Activated B cell treated with CpG ODN at 0.5 μM for 24 hours (primary cell): ENCODE results near the gene BCAS3. TPM values are rescaled to one million over a fixed set of nuclear protein-coding genes. Genes with fewer than 3 reads are reported as not detected.
"Not testable (repeated sequence)": the region's sequence is repeated elsewhere in the genome, so short reads cannot be mapped to it uniquely, and the experiment has no call there.

ENCODE experiments used
- ATAC-seq: fragments of 200-7000 bp; cut with Tn5 transposase; one replicate; pipeline ENCODE4 v1.10.0; 2021; ENCODE audit warnings: low read depth, mild to moderate bottlenecking, moderate library complexity
- CTCF ChIA-PET: fragments of 350-600 bp; sonication (Branson Sonifier 250); formaldehyde crosslinking; loops from one replicate; lab custom pipeline; 2021; ENCODE audit warnings: antibody characterized with exemption; lab: Charles Lee
- POLR2A ChIA-PET: fragments of 350-600 bp; sonication (Branson Sonifier 250); formaldehyde crosslinking; loops from one replicate; lab custom pipeline; 2021; ENCODE audit warnings: antibody characterized with exemption; lab: Charles Lee
- DNase-seq: peaks from one replicate; pipeline ENCODE4 v3.0.0; 2022
- H3K27ac Mint-ChIP-seq: one replicate; pipeline ENCODE4 v1.8.0; 2020; ENCODE audit warnings: mixed read lengths
- H3K27me3 Mint-ChIP-seq: one replicate; pipeline ENCODE4 v1.8.0; 2021; ENCODE audit warnings: mixed read lengths
- H3K36me3 Mint-ChIP-seq: one replicate; pipeline ENCODE4 v1.8.0; 2021; ENCODE audit warnings: low read depth, mixed read lengths
- H3K4me1 Mint-ChIP-seq: one replicate; pipeline ENCODE4 v1.8.0; 2021; ENCODE audit warnings: mixed read lengths
- H3K4me3 Mint-ChIP-seq: one replicate; pipeline ENCODE4 v1.8.0; 2020; ENCODE audit warnings: mild to moderate bottlenecking, mixed read lengths
- H3K9me3 Mint-ChIP-seq: one replicate; pipeline ENCODE4 v1.8.0; 2020; ENCODE audit warnings: mixed read lengths
- intact Hi-C: fragments of 100-400 bp; cut with micrococcal nuclease; formaldehyde crosslinking; loops from one replicate; pipeline ENCODE4 v1.15.1; 2024
- total RNA-seq: library from RNA; stranded (reverse); gene quantifications from 2 replicates; pipeline ENCODE4 v1.2.3, GENCODE V29; 2022
- TF ChIP-seq, protein P1 (sequence below): fragments of 200-600 bp; IDR thresholded peaks from one replicate; pipeline ENCODE4 v1.8.0; 2022; ENCODE audit warnings: antibody characterized with exemption, mild to moderate bottlenecking

BCAS3 gene
- total RNA-seq, 1 donor from 2014 or later: 37.5 TPM

DNA sequence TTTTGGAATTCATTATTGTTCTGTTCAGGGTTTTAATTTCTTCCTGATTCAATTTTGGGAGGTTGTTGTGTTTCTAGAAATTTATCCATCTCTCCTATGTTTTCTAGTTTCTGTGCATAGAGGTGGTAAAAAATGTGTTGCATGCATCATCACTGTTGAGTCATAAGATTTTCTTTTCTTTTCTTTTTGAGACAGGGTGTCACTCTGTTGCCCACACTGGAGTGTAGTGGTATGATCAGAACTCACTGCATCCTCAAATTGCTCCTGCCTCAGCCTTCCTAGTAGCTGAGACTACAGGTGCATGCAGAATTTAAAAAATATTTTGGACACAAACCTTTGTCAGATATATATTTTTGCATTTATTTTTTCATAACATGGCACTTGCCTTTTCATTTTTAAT is 184.8 kb downstream of the BCAS3 start:
- H3K27ac Mint-ChIP-seq: no peak overlapping the region
- ChIA-PET CTCF (no interaction called here), POLR2A (no interaction called here)
- peaks cover 5% of the 10 kb centered on the region for H3K9me3 Mint-ChIP-seq
- peaks cover 17% of the 10 kb centered on the region for H3K4me1 Mint-ChIP-seq
- H3K27me3 Mint-ChIP-seq: no peaks in the 10 kb centered on the region
- TF ChIP-seq, protein P1, sequence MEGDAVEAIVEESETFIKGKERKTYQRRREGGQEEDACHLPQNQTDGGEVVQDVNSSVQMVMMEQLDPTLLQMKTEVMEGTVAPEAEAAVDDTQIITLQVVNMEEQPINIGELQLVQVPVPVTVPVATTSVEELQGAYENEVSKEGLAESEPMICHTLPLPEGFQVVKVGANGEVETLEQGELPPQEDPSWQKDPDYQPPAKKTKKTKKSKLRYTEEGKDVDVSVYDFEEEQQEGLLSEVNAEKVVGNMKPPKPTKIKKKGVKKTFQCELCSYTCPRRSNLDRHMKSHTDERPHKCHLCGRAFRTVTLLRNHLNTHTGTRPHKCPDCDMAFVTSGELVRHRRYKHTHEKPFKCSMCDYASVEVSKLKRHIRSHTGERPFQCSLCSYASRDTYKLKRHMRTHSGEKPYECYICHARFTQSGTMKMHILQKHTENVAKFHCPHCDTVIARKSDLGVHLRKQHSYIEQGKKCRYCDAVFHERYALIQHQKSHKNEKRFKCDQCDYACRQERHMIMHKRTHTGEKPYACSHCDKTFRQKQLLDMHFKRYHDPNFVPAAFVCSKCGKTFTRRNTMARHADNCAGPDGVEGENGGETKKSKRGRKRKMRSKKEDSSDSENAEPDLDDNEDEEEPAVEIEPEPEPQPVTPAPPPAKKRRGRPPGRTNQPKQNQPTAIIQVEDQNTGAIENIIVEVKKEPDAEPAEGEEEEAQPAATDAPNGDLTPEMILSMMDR: no peak
- no peak for ATAC-seq
- peaks cover 4% of the 10 kb centered on the region for H3K36me3 Mint-ChIP-seq
- H3K4me3 Mint-ChIP-seq: no peak overlapping the region
- no peak for DNase-seq
- intact Hi-C loops: no loop called here

DNA sequence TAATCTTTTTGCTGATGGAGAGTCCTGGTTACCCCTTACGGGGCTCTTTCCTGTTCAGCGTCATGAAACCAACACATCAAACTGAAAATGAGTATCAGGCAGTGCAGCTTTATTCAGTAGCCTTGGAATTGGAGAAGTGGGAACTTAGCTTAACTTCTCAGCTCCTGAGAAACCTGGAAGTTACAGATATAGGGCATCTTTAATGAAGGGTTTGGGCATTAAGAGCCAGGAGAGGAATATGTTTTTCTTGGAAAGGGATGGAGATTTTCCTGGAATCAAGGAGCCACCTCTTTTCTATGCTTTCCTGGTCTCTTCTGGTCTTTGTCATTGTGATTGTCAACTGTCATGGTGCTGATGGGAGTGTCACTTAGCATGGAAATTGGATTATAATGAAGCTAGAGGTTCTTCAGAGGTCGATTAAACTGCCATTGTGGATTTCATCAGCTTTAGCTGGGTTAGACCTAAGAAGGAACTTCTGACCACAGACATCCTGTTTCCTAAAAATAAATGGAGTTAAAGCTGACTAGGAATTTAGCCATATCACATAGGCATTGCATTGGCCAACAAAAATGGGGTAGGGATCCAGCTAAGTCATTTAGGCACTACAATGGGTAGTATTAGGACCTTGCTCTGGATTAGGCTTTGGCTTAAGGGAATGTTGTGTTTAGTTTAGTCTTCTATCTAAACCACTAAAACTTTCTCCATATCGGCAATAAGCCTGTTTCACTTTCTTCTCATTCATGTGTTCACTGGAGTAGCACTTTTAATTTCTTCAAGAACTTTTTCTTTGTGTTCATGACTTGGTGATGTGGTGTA is 186.4 kb downstream of the BCAS3 start:
- POLR2A ChIA-PET: no interaction called here
- intact Hi-C loops: no loop called here
- no peak overlapping the region for H3K27ac Mint-ChIP-seq
- TF ChIP-seq, protein P1: no peak
- peaks cover 17% of the 10 kb centered on the region for H3K4me1 Mint-ChIP-seq
- ATAC-seq (no peak), DNase-seq (no peak)
- no peaks in the 10 kb centered on the region for H3K27me3 Mint-ChIP-seq
- H3K4me3 Mint-ChIP-seq: no peak overlapping the region
- H3K9me3 Mint-ChIP-seq: peaks cover 5% of the 10 kb centered on the region
- peaks cover 9% of the 10 kb centered on the region for H3K36me3 Mint-ChIP-seq
- CTCF ChIA-PET: interaction anchor here (1.3 kb wide), 1 partner anchor 144 kb away, joined by 3 read pairs; no protein-coding TSS in a partner anchor

DNA sequence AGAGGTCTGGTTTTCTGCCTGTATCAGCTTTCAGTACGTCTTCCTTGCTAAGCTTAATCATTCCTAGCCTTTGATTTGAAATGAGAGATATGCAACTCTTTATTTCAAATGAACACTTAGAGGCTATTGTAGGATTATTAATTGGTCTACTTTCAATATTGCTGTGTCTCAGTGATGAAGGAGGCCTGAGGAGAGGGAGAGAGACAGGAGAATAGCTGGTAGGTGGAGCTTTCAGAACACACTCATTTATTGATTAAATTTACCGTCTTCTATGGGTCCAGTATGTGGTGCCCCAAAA is 187.0 kb downstream of the BCAS3 start:
- Mint-ChIP-seq H3K9me3 (peaks cover 5% of the 10 kb centered on the region), H3K4me1 (peaks cover 17% of the 10 kb centered on the region), H3K27ac (no peak overlapping the region), H3K27me3 (no peaks in the 10 kb centered on the region), H3K36me3 (peaks cover 14% of the 10 kb centered on the region), H3K4me3 (no peak overlapping the region)
- intact Hi-C loops: no loop called here
- ChIA-PET POLR2A (no interaction called here), CTCF (interaction anchor here (1.3 kb wide), 1 partner anchor 144 kb away, joined by 3 read pairs; no protein-coding TSS in a partner anchor)
- TF ChIP-seq, protein P1: no peak
- no peak for DNase-seq
- ATAC-seq: no peak

DNA sequence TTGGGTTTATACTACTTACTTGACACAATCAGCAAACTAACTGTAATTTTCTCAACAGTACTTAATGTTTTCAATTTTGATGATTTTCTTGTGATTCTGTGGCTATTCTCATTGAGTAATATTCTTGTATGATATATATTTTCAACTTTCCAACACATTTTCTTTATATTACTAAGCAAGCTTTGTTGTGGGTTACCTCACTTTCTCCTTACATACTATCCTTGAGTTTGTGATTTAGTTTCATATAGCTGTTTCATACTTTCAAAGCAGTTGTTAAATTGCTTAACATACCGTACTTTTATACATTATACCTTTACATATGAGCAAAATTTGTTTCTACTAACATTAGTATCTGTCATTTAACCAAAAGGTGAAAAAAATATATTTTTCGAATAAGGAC is 197.1 kb downstream of the BCAS3 start:
- CTCF ChIA-PET: no interaction called here
- TF ChIP-seq, protein P1: no peak
- Mint-ChIP-seq H3K9me3 (no peaks in the 10 kb centered on the region), H3K36me3 (peaks cover 8% of the 10 kb centered on the region), H3K27me3 (no peaks in the 10 kb centered on the region), H3K4me1 (no peaks in the 10 kb centered on the region), H3K4me3 (no peak overlapping the region), H3K27ac (no peak overlapping the region)
- POLR2A ChIA-PET: no interaction called here
- no peak for ATAC-seq
- intact Hi-C loops: no loop called here
- DNase-seq: no peak

DNA sequence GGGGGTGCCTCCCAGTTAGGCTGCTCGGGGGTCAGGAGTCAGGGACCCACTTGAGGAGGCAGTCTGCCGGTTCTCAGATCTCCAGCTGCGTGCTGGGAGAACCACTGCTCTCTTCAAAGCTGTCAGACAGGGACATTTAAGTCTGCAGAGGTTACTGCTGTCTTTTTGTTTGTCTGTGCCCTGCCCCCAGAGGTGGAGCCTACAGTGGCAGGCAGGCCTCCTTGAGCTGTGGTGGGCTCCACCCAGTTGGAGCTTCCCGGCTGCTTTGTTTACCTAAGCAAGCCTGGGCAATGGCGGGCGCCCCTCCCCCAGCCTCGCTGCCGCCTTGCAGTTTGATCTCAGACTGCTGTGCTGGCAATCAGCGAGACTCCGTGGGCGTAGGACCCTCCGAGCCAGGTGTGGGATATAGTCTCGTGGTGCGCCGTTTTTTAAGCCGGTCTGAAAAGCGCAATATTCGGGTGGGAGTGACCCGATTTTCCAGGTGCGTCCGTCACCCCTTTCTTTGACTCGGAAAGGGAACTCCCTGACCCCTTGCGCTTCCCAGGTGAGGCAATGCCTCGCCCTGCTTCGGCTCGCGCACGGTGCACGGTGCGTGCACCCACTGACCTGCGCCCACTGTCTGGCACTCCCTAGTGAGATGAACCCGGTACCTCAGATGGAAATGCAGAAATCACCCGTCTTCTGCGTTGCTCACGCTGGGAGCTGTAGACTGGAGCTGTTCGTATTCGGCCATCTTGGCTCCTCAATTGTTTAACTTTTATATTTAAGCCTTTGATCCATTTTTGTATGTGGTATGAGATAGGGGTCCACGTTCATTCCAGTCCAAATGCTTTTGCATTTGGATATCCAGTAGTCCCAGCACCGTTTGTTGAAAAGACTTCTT is 209.3 kb downstream of the BCAS3 start:
- H3K9me3 Mint-ChIP-seq, H3K27me3 Mint-ChIP-seq, CTCF ChIA-PET, H3K27ac Mint-ChIP-seq, ATAC-seq, H3K4me3 Mint-ChIP-seq, H3K4me1 Mint-ChIP-seq, DNase-seq, intact Hi-C loops, POLR2A ChIA-PET, H3K36me3 Mint-ChIP-seq: not testable (repeated sequence)
